Activated B cell treated with CpG ODN at 0.5 μM for 24 hours (primary cell): ENCODE measurements around the gene ABCB11. TPM values are rescaled to one million over a fixed set of nuclear protein-coding genes. Genes with fewer than 3 reads are reported as not detected.

Experiments
- ATAC-seq: fragments of 200-7000 bp; cut with Tn5 transposase; one replicate; pipeline ENCODE4 v1.10.0; 2021; ENCODE audit warnings: low read depth, mild to moderate bottlenecking, moderate library complexity
- CTCF ChIA-PET: fragments of 350-600 bp; sonication (Branson Sonifier 250); formaldehyde crosslinking; loops from one replicate; lab custom pipeline; 2021; ENCODE audit warnings: antibody characterized with exemption; lab: Charles Lee
- POLR2A ChIA-PET: fragments of 350-600 bp; sonication (Branson Sonifier 250); formaldehyde crosslinking; loops from one replicate; lab custom pipeline; 2021; ENCODE audit warnings: antibody characterized with exemption; lab: Charles Lee
- DNase-seq: peaks from one replicate; pipeline ENCODE4 v3.0.0; 2022
- H3K27ac Mint-ChIP-seq: one replicate; pipeline ENCODE4 v1.8.0; 2020; ENCODE audit warnings: mixed read lengths
- H3K27me3 Mint-ChIP-seq: one replicate; pipeline ENCODE4 v1.8.0; 2021; ENCODE audit warnings: mixed read lengths
- H3K36me3 Mint-ChIP-seq: one replicate; pipeline ENCODE4 v1.8.0; 2021; ENCODE audit warnings: low read depth, mixed read lengths
- H3K4me1 Mint-ChIP-seq: one replicate; pipeline ENCODE4 v1.8.0; 2021; ENCODE audit warnings: mixed read lengths
- H3K4me3 Mint-ChIP-seq: one replicate; pipeline ENCODE4 v1.8.0; 2020; ENCODE audit warnings: mild to moderate bottlenecking, mixed read lengths
- H3K9me3 Mint-ChIP-seq: one replicate; pipeline ENCODE4 v1.8.0; 2020; ENCODE audit warnings: mixed read lengths
- intact Hi-C: fragments of 100-400 bp; cut with micrococcal nuclease; formaldehyde crosslinking; loops from one replicate; pipeline ENCODE4 v1.15.1; 2024
- total RNA-seq: library from RNA; stranded (reverse); gene quantifications from 2 replicates; pipeline ENCODE4 v1.2.3, GENCODE V29; 2022
- TF ChIP-seq, protein P1 (sequence below): fragments of 200-600 bp; IDR thresholded peaks from one replicate; pipeline ENCODE4 v1.8.0; 2022; ENCODE audit warnings: antibody characterized with exemption, mild to moderate bottlenecking

Gene ABCB11
- total RNA-seq, 1 donor from 2014 or later: not detected

DNA sequence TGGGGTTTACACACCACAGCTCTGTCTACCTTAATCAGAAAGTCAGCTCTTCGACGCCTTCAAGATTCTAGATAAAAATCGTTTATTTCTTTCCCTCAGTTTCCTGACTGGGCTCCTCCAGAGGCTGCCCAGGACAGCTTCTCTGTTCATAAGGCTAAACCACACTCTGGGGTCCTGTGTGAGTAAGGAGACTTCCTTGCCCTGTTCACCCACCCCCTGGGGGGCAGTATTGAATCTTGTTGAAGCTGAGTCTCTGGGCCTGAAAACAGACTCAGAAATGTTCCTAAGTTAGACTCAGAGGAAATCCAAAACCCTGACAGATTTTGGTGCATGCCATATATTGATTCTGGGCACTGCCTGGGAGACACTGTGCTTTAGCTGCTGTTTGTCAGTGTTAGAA, 87.1 kb downstream of the ABCB11 start:
- H3K9me3 Mint-ChIP-seq: no peaks in the 10 kb centered on the region
- H3K4me3 Mint-ChIP-seq: no peak overlapping the region
- ATAC-seq (no peak), DNase-seq (no peak)
- H3K27me3 Mint-ChIP-seq: peaks cover 2% of the 10 kb centered on the region
- intact Hi-C loops: no loop called here
- TF ChIP-seq, protein P1, sequence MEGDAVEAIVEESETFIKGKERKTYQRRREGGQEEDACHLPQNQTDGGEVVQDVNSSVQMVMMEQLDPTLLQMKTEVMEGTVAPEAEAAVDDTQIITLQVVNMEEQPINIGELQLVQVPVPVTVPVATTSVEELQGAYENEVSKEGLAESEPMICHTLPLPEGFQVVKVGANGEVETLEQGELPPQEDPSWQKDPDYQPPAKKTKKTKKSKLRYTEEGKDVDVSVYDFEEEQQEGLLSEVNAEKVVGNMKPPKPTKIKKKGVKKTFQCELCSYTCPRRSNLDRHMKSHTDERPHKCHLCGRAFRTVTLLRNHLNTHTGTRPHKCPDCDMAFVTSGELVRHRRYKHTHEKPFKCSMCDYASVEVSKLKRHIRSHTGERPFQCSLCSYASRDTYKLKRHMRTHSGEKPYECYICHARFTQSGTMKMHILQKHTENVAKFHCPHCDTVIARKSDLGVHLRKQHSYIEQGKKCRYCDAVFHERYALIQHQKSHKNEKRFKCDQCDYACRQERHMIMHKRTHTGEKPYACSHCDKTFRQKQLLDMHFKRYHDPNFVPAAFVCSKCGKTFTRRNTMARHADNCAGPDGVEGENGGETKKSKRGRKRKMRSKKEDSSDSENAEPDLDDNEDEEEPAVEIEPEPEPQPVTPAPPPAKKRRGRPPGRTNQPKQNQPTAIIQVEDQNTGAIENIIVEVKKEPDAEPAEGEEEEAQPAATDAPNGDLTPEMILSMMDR: no peak
- H3K27ac Mint-ChIP-seq: no peak overlapping the region
- H3K36me3 Mint-ChIP-seq: no peaks in the 10 kb centered on the region
- H3K4me1 Mint-ChIP-seq: no peaks in the 10 kb centered on the region
- POLR2A ChIA-PET: no interaction called here
- CTCF ChIA-PET: no interaction called here

DNA sequence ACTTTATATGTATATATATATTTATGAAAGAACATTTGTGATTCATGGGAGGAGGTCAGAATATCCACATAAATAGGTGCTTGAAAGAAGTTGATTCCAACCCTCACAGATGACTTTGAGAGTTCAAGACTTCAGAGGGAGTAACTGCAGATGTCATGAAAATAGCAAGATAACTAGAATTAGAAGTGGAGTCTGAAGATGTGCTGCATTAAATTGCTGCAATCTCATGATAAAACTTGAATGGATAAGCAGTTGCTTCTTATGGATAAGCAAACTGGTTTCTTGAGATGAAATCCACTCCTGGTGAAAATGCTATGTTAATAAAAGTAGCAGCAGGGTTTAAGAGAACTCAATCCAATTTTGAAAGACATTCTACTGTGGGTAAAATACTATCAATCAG, 89.8 kb downstream of the ABCB11 start:
- Mint-ChIP-seq H3K4me3 (no peak overlapping the region), H3K27me3 (no peaks in the 10 kb centered on the region), H3K9me3 (no peaks in the 10 kb centered on the region), H3K27ac (no peak overlapping the region), H3K4me1 (no peaks in the 10 kb centered on the region), H3K36me3 (no peaks in the 10 kb centered on the region)
- intact Hi-C loops: no loop called here
- TF ChIP-seq, protein P1: no peak
- no peak for DNase-seq
- POLR2A ChIA-PET: no interaction called here
- ATAC-seq: no peak
- CTCF ChIA-PET: interaction anchor here (3.6 kb wide), 1 partner anchor 8 kb away, joined by 12 read pairs; no protein-coding TSS in a partner anchor

DNA sequence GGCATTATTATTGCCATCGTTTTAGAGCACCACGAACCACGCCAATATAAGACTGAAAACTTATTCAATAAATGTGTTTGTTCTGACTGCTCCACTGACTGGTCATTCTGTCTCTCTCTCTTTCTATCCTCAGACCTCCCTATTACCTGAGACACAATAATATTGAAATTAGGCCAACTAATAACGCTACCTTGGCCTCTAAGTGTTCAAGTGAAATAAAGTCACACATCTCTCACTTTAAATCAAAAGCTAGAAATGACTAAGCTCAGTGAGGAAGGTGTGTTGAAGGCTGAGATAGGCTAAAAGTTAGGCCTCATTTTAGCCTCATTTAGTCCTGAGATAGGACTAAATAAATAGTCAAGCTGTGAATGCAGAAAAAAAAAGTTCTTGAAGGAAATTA, 91.2 kb downstream of the ABCB11 start:
- H3K4me3 Mint-ChIP-seq: no peak overlapping the region

DNA sequence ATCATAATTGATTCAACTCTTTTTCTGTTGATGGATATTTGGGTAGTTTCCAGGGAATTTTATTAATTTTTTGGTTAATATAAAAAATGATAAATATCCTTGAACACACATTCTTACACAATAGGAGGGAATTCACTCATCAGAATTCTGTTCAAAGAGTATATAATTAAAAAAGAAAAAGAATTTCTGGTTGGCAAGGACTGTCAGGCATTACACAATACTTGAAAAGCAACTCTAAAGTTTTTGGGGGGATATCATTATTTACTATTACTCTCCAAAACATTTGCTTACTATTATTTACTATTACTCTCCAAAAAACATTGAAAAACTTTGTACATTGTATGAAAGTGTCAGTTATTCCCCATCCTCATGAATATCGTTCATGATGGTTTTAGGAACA, 92.1 kb downstream of the ABCB11 start:
- intact Hi-C loops: no loop called here
- no peaks in the 10 kb centered on the region for H3K27me3 Mint-ChIP-seq
- CTCF ChIA-PET: interaction anchor here (0.7 to 3.6 kb wide), 2 partner anchors 10 to 24 kb away, joined by 3 to 12 read pairs; no protein-coding TSS in a partner anchor
- H3K4me1 Mint-ChIP-seq: no peaks in the 10 kb centered on the region
- no peaks in the 10 kb centered on the region for H3K36me3 Mint-ChIP-seq
- TF ChIP-seq, protein P1: no peak
- no peak for DNase-seq
- POLR2A ChIA-PET: no interaction called here
- H3K4me3 Mint-ChIP-seq: no peak overlapping the region
- no peak overlapping the region for H3K27ac Mint-ChIP-seq
- no peaks in the 10 kb centered on the region for H3K9me3 Mint-ChIP-seq
- no peak for ATAC-seq

More for the DNA sequence above, 91.2 kb downstream of the ABCB11 start:
- TF ChIP-seq, protein P1: no peak
- no peaks in the 10 kb centered on the region for H3K4me1 Mint-ChIP-seq
- intact Hi-C loops: no loop called here
- H3K27ac Mint-ChIP-seq: no peak overlapping the region
- no peaks in the 10 kb centered on the region for H3K36me3 Mint-ChIP-seq
- no peak for ATAC-seq
- DNase-seq: no peak
- ChIA-PET CTCF (interaction anchor here (0.8 to 3.6 kb wide), 2 partner anchors 9 to 21 kb away, joined by 3 to 12 read pairs; no protein-coding TSS in a partner anchor), POLR2A (no interaction called here)
- H3K27me3 Mint-ChIP-seq: no peaks in the 10 kb centered on the region
- no peaks in the 10 kb centered on the region for H3K9me3 Mint-ChIP-seq

DNA sequence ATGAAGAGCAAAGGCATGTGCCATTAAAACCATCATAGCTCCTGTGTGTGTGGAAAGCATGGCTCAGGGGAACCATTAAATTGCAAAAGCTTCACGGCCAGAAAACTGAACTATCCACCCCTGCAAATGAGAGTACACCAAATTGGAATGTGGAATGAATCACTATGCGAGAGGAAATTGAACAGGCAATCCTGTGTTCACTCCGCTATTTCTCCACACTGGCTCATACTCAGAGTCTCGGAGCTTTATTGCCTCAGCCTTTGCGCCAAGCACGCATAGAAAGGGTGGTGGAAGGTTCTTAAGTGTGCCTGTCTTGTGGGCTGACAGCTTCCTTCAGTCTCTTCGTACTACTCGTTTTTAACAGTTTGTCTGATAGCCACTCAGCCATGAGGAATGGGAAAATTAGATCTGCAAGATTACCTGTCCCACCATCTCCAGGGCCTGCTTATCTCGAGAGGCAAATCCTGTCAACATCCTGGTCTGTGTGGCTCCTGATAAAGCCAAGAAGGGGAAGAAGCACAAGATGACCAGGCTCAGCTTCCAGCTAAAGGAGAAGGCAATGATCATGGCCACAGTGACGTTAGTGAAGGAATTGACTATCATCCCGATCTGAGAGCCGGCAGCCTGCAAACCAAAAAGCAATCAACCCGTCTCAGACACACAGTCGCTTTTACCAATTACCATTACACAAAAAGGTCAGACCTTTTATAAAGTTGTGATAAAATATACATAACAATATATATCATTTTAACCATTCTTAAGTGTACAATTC, 95.1 kb downstream of the ABCB11 start:
- Mint-ChIP-seq H3K4me1 (no peaks in the 10 kb centered on the region), H3K27ac (no peak overlapping the region), H3K36me3 (no peaks in the 10 kb centered on the region), H3K4me3 (no peak overlapping the region), H3K27me3 (no peaks in the 10 kb centered on the region), H3K9me3 (no peaks in the 10 kb centered on the region)
- CTCF ChIA-PET: no interaction called here
- POLR2A ChIA-PET: no interaction called here
- DNase-seq (no peak), ATAC-seq (no peak)
- TF ChIP-seq, protein P1: no peak
- intact Hi-C loops: no loop called here
